Stimulated activated CD4-positive, alpha-beta T cell treated with anti-CD3 and anti-CD28 coated beads, Interleukin-2, amount 100 ng/mL, for 48 hours (primary cell): ENCODE data around the gene TLK2.

ENCODE experiments used
- DNase-seq, 2 donors: peaks; one replicate each; pipeline ENCODE4 v3.0.0-alpha.2; 2020

The TLK2 gene

DNA sequence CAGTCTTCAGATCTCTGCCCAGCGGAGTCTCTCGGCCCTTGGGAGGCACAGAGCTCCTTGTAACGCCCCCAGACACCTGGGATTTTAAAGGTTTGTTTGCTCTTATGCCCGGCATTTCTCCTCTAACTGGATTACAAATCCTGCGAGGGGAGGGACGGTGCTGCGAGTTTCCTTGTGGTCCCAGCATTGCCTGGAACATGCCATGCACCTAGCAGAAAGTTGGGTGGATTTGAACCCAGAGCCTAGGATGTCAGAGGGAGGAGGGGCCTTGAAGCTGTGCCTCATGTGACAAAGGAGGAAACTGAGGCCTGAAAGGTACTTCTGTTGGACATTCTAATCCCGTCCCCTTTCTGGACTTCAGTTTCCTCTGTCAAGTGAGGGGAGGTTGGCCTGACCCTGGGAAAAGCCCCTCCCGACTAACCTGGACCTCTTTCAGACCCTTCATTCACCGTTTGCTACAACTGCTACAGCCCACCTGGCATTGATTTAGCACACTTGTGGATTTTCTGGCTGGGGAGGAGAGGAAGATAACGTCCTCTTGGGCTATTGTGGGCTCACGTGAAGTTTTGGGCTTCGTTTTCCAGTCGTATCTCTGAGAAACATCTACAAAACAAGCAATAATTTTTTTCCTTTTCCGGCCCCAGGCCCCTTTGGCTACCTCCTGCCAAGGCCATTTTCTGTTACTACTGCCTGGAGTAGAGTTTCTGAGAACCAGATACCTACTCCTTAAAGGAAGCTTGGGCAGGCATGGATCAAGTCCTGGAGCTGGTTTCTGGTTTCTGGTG is 179.7 kb downstream of the TLK2 start:
- DNase-seq: no peak

DNA sequence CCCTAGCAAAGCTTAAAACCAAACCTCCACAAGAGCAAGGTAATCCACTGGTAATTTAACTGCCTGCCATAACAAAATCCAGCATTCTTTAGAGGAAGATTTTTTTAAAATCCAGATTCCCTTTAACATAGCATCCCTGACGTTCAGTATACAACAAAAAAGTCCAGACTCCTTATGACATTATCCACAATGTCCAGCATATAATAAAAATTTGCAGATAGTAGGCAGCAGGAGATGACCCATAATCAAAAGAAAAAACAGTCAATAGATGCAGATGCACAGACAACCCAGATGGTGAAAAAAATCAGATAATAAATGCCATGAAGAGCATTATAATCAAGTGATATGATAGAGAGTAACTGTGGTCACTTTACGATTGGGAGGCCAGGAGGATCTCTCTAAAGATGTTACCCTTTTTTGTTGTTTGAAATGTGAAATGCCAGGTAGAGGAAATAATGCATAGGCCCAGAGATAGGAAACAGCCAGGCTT is 182.0 kb downstream of the TLK2 start:
- no peak for DNase-seq

DNA sequence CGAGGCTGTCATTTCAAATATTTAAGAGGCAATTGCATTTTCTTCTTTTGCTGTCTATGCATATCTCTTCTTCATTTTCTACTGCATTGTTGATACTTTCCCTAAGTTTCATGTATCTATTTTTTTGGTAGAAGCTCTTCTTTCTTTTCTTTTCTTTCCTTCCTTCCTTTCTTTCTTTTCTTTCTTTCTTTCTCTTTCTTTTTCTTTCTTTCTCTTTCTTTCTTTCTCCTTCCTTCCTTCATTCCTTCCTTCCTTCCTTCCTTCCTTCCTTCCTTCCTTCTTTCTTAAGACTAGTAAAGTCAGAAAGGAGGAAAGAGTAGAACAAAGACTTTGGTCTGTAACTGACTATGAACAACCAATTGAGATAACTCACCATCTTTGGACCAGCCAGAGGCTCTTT is 182.7 kb downstream of the TLK2 start:
- no peak for DNase-seq

DNA sequence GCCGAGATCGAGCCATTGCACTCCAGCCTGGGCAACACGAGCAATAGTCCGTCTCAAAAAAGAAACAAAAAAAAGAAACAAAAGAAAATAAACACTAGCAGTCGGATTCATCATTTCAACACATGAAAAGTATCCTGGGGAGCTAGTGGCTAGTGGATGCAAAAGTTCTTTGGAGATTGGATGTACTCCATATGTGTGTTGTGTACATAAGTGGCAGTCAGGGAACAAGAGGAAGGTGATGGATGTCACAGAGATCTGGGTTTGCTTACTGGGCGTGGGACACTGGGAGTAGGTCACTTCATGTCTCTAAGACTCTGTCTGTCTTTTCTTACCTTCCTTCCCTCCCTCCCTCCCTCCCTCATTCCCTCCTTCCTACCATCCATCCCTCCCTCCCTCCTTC is 184.2 kb downstream of the TLK2 start:
- DNase-seq: no peak
